ENCODE measurements around the gene NRXN3.

NRXN3 gene

GRCh38 chr14:78319887-78320635 lies 149.9 kb downstream of the NRXN3 start:
- DNase-seq = no peak

- no peak for DNase-seq
Observed at GRCh38 chr14:78324353-78324752, 154.2 kb downstream of the NRXN3 start.

- DNase-seq = no peak
Observed at GRCh38 chr14:78325911-78326310, 155.7 kb downstream of the NRXN3 start.

GRCh38 chr14:78327426-78328221 lies 157.5 kb downstream of the NRXN3 start:
- peak in 17 of 56 donors; percentile 1 to 42 (median 4) for DNase-seq

GRCh38 chr14:78329371-78329770 lies 159.2 kb downstream of the NRXN3 start:
- no peak for DNase-seq

GRCh38 chr14:78335531-78335930 lies 165.4 kb downstream of the NRXN3 start:
- no peak for DNase-seq

- DNase-seq = no peak
Observed at GRCh38 chr14:78340250-78340649, 170.1 kb downstream of the NRXN3 start.

- no peak for DNase-seq
Observed at GRCh38 chr14:78341827-78342389, 171.7 kb downstream of the NRXN3 start.

- DNase-seq = no peak
Observed at GRCh38 chr14:78342879-78343278, 172.7 kb downstream of the NRXN3 start.

- no peak for DNase-seq
Observed at GRCh38 chr14:78344290-78344689, 174.1 kb downstream of the NRXN3 start.

GRCh38 chr14:78345131-78345744 lies 175.1 kb downstream of the NRXN3 start:
- DNase-seq = no peak

GRCh38 chr14:78346747-78347146 lies 176.6 kb downstream of the NRXN3 start:
- no peak for DNase-seq

- peak in 1 of 56 donors; percentile 1 for DNase-seq
Observed at GRCh38 chr14:78355109-78355508, 184.9 kb downstream of the NRXN3 start.

- DNase-seq = peak in 32 of 56 donors; percentile 1 to 75 (median 8)
Observed at GRCh38 chr14:78356391-78356790, 186.2 kb downstream of the NRXN3 start.

- peak in 30 of 56 donors; percentile 1 to 68 (median 12) for DNase-seq
Observed at GRCh38 chr14:78358591-78358990, 188.4 kb downstream of the NRXN3 start.

GRCh38 chr14:78359581-78359980 lies 189.4 kb downstream of the NRXN3 start:
- DNase-seq = no peak

GRCh38 chr14:78363008-78363407 lies 192.8 kb downstream of the NRXN3 start:
- DNase-seq = no peak

GRCh38 chr14:78367355-78367754 lies 197.2 kb downstream of the NRXN3 start:
- DNase-seq = no peak

- no peak for DNase-seq
Observed at GRCh38 chr14:78383060-78383459, 212.9 kb downstream of the NRXN3 start.

GRCh38 chr14:78398216-78398615 lies 228.0 kb downstream of the NRXN3 start:
- no peak for DNase-seq

GRCh38 chr14:78399316-78399889 lies 229.2 kb downstream of the NRXN3 start:
- DNase-seq = peak in 1 of 56 donors; percentile 23
